CD4-positive, alpha-beta T cell (primary cell): Measurements from ENCODE around the gene PTPN7. TPM values are rescaled to one million over a fixed set of nuclear protein-coding genes. Genes with fewer than 3 reads are reported as not detected.

Experiments
- ATAC-seq: fragments of 200-7000 bp; cut with Tn5 transposase; one replicate; pipeline ENCODE4 v1.10.0; 2022; ENCODE audit warnings: mild to moderate bottlenecking; ENCODE audit not compliant: poor library complexity
- CTCF ChIA-PET: fragments of 350-600 bp; sonication (Branson Sonifier 250); formaldehyde crosslinking; loops from one replicate; lab custom pipeline; 2021; ENCODE audit warnings: antibody characterized with exemption, inconsistent platforms; lab: Charles Lee
- POLR2A ChIA-PET: fragments of 350-600 bp; sonication (Branson Sonifier 250); formaldehyde crosslinking; loops from one replicate; lab custom pipeline; 2021; ENCODE audit warnings: antibody characterized with exemption, inconsistent platforms; lab: Charles Lee
- DNase-seq, 14 experiments: peaks; one replicate each; pipeline ENCODE4 v3.0.0-alpha.2; 2013 to 2020; ENCODE audit warnings: mixed read lengths in 2 of 14
- H3K27ac ChIP-seq, 2 donors: one replicate each; pipeline versions ENCODE4 v1.5.1 to v1.7.0; 2013; ENCODE audit warnings: low read length in 2 of 2, low read depth in 1 of 2, mild to moderate bottlenecking in 1 of 2
- H3K27me3 ChIP-seq, 2 experiments: 1 replicate in 1 of 2; 2 replicates in 1 of 2; pipeline versions ENCODE4 v1.6.1 to v1.7.0; 2013; ENCODE audit warnings: low read length in 2 of 2, control low read depth in 1 of 2, mild to moderate bottlenecking in 1 of 2, moderate library complexity in 1 of 2; ENCODE audit not compliant: insufficient read depth in 2 of 2, control insufficient read depth in 1 of 2
- H3K36me3 ChIP-seq: one replicate; pipeline ENCODE4 v1.6.1; 2013; ENCODE audit warnings: low read length, control low read depth; ENCODE audit not compliant: insufficient read depth
- H3K4me1 ChIP-seq: one replicate; pipeline ENCODE4 v1.6.1; 2013; ENCODE audit warnings: low read length, control low read depth; ENCODE audit not compliant: insufficient read depth
- H3K4me3 ChIP-seq: one replicate; pipeline ENCODE4 v1.5.1; 2013; ENCODE audit warnings: mild to moderate bottlenecking, low read length, moderate library complexity
- H3K9me3 ChIP-seq, 2 experiments: 1 replicate in 1 of 2; 2 replicates in 1 of 2; pipeline versions ENCODE4 v1.6.1 to v1.7.0; 2013; ENCODE audit warnings: low read length in 2 of 2, mild to moderate bottlenecking in 2 of 2, control low read depth in 1 of 2, moderate library complexity in 1 of 2; ENCODE audit not compliant: control insufficient read depth in 1 of 2, insufficient read depth in 1 of 2
- H3K27ac Mint-ChIP-seq: one replicate; pipeline ENCODE4 v1.8.0; 2020; ENCODE audit warnings: mixed read lengths
- H3K27me3 Mint-ChIP-seq: one replicate; pipeline ENCODE4 v1.8.0; 2021; ENCODE audit warnings: mixed read lengths
- H3K36me3 Mint-ChIP-seq: one replicate; pipeline ENCODE4 v1.8.0; 2021; ENCODE audit warnings: low read depth, mixed read lengths
- H3K4me1 Mint-ChIP-seq: one replicate; pipeline ENCODE4 v1.8.0; 2021; ENCODE audit warnings: low read depth, mixed read lengths
- H3K4me3 Mint-ChIP-seq: one replicate; pipeline ENCODE4 v1.8.0; 2020; ENCODE audit warnings: mild to moderate bottlenecking, mixed read lengths
- H3K9me3 Mint-ChIP-seq: one replicate; pipeline ENCODE4 v1.8.0; 2020; ENCODE audit warnings: mixed read lengths
- CTCF ChIP-seq: fragments of 200-600 bp; IDR thresholded peaks from one replicate; pipeline ENCODE4 v1.8.0; 2022; ENCODE audit warnings: antibody characterized with exemption, mild to moderate bottlenecking
- intact Hi-C, 2 experiments: fragments of 100-400 bp; cut with DNase I in 1 of 2; cut with micrococcal nuclease in 1 of 2; formaldehyde crosslinking; loops; one replicate each; pipeline versions ENCODE4 v1.15.1 to v1.9.0; 2023 to 2025; cut with DNase I, micrococcal nuclease
- total RNA-seq, 174 experiments: library from RNA in 2 of 174; stranded (reverse) in 2 of 174; gene quantifications; one replicate each; pipeline ENCODE4 v1.2.3 and lab custom pipeline; 2021 to 2026

PTPN7 gene
- total RNA-seq, 2 experiments from 2014 or later, result 144 to 145 TPM

GRCh38 chr1:202135221-202135721, 25.1 kb downstream of the PTPN7 start:
- ATAC-seq, result peak; percentile 95
- no peaks in the 10 kb centered on the region for H3K9me3 Mint-ChIP-seq
- ChIA-PET CTCF (interaction anchor here (0.5 to 1.9 kb wide), 6 partner anchors 8 to 239 kb away, joined by 3 to 6 read pairs (median 4); partner anchors contain the start of genes ARL8A and PTPN7), POLR2A (interaction anchor here (1.2 to 1.6 kb wide), 2 partner anchors 9 to 25 kb away, joined by 3 to 5 read pairs; partner anchors contain the start of genes ARL8A and PTPN7)
- peaks cover 18% of the 10 kb centered on the region for H3K4me1 Mint-ChIP-seq
- no peaks in the 10 kb centered on the region for H3K27me3 Mint-ChIP-seq
- no peak overlapping the region for H3K4me3 ChIP-seq
- intact Hi-C loops, result loop anchor here (2.0 to 5.0 kb wide), 3 partner anchors 238 to 258 kb away; no protein-coding TSS in a partner anchor
- peak; percentile 80 for TF ChIP-seq CTCF
- H3K27me3 ChIP-seq, result no peaks in the 10 kb centered on the region
- peaks cover 60% of the 10 kb centered on the region for H3K36me3 Mint-ChIP-seq
- no peak overlapping the region for H3K27ac ChIP-seq
- peaks cover 15% of the 10 kb centered on the region for H3K4me1 ChIP-seq
- H3K36me3 ChIP-seq, result peaks cover 55% of the 10 kb centered on the region
- peak in 12 of 14 experiments; percentile 28 to 79 (median 42) for DNase-seq
- peak overlapping the region; percentile 1 for H3K27ac Mint-ChIP-seq
- no peaks in the 10 kb centered on the region for H3K9me3 ChIP-seq
- no peak overlapping the region for H3K4me3 Mint-ChIP-seq

GRCh38 chr1:202134645-202135172, 25.7 kb downstream of the PTPN7 start:
- Histone ChIP-seq H3K4me1 (peaks cover 14% of the 10 kb centered on the region), H3K4me3 (no peak overlapping the region), H3K27me3 (no peaks in the 10 kb centered on the region), H3K9me3 (no peaks in the 10 kb centered on the region), H3K36me3 (peaks cover 55% of the 10 kb centered on the region), H3K27ac (no peak overlapping the region)
- peak overlapping the region; percentile 1 for H3K27ac Mint-ChIP-seq
- no peaks in the 10 kb centered on the region for H3K27me3 Mint-ChIP-seq
- no peaks in the 10 kb centered on the region for H3K9me3 Mint-ChIP-seq
- POLR2A ChIA-PET, result interaction anchor here (1.2 to 1.6 kb wide), 2 partner anchors 10 to 26 kb away, joined by 3 to 5 read pairs; partner anchors contain the start of genes ARL8A and PTPN7
- peaks cover 18% of the 10 kb centered on the region for H3K4me1 Mint-ChIP-seq
- no peak for TF ChIP-seq CTCF
- no peak for ATAC-seq
- CTCF ChIA-PET, result interaction anchor here (0.5 to 1.9 kb wide), 6 partner anchors 9 to 239 kb away, joined by 3 to 6 read pairs (median 4); partner anchors contain the start of genes ARL8A and PTPN7
- DNase-seq, result no peak
- H3K4me3 Mint-ChIP-seq, result no peak overlapping the region
- peaks cover 60% of the 10 kb centered on the region for H3K36me3 Mint-ChIP-seq
- intact Hi-C loops, result loop anchor here (2.0 to 5.0 kb wide), 3 partner anchors 237 to 257 kb away; no protein-coding TSS in a partner anchor

GRCh38 chr1:202133989-202134388, 26.4 kb downstream of the PTPN7 start:
- Mint-ChIP-seq H3K4me1 (peaks cover 18% of the 10 kb centered on the region), H3K4me3 (no peak overlapping the region), H3K9me3 (no peaks in the 10 kb centered on the region), H3K27me3 (no peaks in the 10 kb centered on the region), H3K36me3 (peaks cover 59% of the 10 kb centered on the region), H3K27ac (no peak overlapping the region)
- no peak for TF ChIP-seq CTCF
- ATAC-seq, result no peak
- Histone ChIP-seq H3K27ac (no peak overlapping the region), H3K4me1 (peaks cover 14% of the 10 kb centered on the region), H3K4me3 (no peak overlapping the region), H3K27me3 (no peaks in the 10 kb centered on the region), H3K9me3 (no peaks in the 10 kb centered on the region), H3K36me3 (peaks cover 54% of the 10 kb centered on the region)
- intact Hi-C loops, result loop anchor here in 1 of 2 experiments (2.0 kb wide), 1 partner anchor 237 kb away; no protein-coding TSS in a partner anchor
- no peak for DNase-seq
- POLR2A ChIA-PET, result no interaction called here
- CTCF ChIA-PET, result interaction anchor here (0.6 kb wide), 1 partner anchor 64 kb away, joined by 3 read pairs; no protein-coding TSS in a partner anchor
